NB4 (cell line): ENCODE data around the gene KATNAL2.

ENCODE experiments used
- MYC ChIP-seq: IDR thresholded peaks from 2 replicates; pipeline ENCODE4 v1.6.1; 2011; ENCODE audit warnings: low read depth, low read length
- POLR2A ChIP-seq: IDR thresholded peaks from 2 replicates; pipeline ENCODE4 v1.6.1; 2011; ENCODE audit warnings: mild to moderate bottlenecking; ENCODE audit not compliant: insufficient read length; ENCODE audit errors: extremely low read depth
- TF ChIP-seq, protein P1 (sequence below): IDR thresholded peaks from one replicate; pipeline ENCODE4 v1.5.1; 2012; ENCODE audit warnings: low read depth, low read length
- TF ChIP-seq, protein P2 (sequence below): IDR thresholded peaks from 2 replicates; pipeline ENCODE4 v1.6.1; 2011; ENCODE audit warnings: low read depth, low read length

DNA sequence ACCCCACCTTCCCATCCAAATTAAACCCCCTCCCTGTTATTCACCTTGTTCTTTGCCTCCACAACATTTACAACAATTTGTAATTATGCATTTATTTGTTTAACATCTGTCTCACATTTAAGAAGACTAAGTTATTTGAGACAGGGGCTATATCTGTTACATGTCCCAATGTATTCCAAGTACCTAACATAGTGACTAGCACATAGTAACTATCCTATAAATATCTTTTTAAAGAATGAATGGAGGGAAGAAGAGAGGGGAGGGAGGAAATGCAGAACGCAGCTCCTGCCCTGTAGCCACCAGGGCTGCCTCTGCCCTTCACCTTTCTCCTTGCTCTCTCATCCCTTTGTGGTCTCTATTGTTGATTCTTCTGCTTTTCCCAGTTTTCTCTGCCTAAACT, 192.3 kb downstream of the KATNAL2 start:
- TF ChIP-seq, protein P1, sequence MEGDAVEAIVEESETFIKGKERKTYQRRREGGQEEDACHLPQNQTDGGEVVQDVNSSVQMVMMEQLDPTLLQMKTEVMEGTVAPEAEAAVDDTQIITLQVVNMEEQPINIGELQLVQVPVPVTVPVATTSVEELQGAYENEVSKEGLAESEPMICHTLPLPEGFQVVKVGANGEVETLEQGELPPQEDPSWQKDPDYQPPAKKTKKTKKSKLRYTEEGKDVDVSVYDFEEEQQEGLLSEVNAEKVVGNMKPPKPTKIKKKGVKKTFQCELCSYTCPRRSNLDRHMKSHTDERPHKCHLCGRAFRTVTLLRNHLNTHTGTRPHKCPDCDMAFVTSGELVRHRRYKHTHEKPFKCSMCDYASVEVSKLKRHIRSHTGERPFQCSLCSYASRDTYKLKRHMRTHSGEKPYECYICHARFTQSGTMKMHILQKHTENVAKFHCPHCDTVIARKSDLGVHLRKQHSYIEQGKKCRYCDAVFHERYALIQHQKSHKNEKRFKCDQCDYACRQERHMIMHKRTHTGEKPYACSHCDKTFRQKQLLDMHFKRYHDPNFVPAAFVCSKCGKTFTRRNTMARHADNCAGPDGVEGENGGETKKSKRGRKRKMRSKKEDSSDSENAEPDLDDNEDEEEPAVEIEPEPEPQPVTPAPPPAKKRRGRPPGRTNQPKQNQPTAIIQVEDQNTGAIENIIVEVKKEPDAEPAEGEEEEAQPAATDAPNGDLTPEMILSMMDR: no peak
- TF ChIP-seq POLR2A: no peak
- TF ChIP-seq, protein P2, sequence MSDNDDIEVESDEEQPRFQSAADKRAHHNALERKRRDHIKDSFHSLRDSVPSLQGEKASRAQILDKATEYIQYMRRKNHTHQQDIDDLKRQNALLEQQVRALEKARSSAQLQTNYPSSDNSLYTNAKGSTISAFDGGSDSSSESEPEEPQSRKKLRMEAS: no peak
- no peak for TF ChIP-seq MYC
